Endothelial cell of hepatic sinusoid (primary cell): ENCODE measurements around the gene MYO1F.

ENCODE experiments used
- in situ Hi-C: cut with HindIII; loops from 2 replicates; pipeline ENCODE4 v1.10.0; 2017; ENCODE audit warnings: low sequenced_read_pairs

Gene MYO1F

GRCh38 chr19:8499048-8499833, 78.0 kb downstream of the MYO1F start:
- in situ Hi-C loops = no loop called here

GRCh38 chr19:8498295-8498694, 78.9 kb downstream of the MYO1F start:
- in situ Hi-C loops = no loop called here

- in situ Hi-C loops = no loop called here
Measured at GRCh38 chr19:8494158-8494557, 83.1 kb downstream of the MYO1F start.

GRCh38 chr19:8491574-8491973, 85.7 kb downstream of the MYO1F start:
- in situ Hi-C loops = no loop called here

GRCh38 chr19:8490873-8491272, 86.4 kb downstream of the MYO1F start:
- in situ Hi-C loops = no loop called here

- in situ Hi-C loops = no loop called here
Measured at GRCh38 chr19:8490395-8490760, 86.9 kb downstream of the MYO1F start.

GRCh38 chr19:8489561-8490394, 87.5 kb downstream of the MYO1F start:
- in situ Hi-C loops = no loop called here

GRCh38 chr19:8488365-8488764, 88.9 kb downstream of the MYO1F start:
- in situ Hi-C loops = no loop called here

- in situ Hi-C loops = no loop called here
Measured at GRCh38 chr19:8487137-8487851, 89.9 kb downstream of the MYO1F start.

GRCh38 chr19:8486661-8487136, 90.5 kb downstream of the MYO1F start:
- in situ Hi-C loops = no loop called here

GRCh38 chr19:8485561-8486371, 91.5 kb downstream of the MYO1F start:
- in situ Hi-C loops = no loop called here

GRCh38 chr19:8484331-8484894, 92.8 kb downstream of the MYO1F start:
- in situ Hi-C loops = loop anchor here (5.0 kb wide), 1 partner anchor 108 kb away; no protein-coding TSS in a partner anchor

GRCh38 chr19:8483165-8483564, 94.1 kb downstream of the MYO1F start:
- in situ Hi-C loops = loop anchor here (5.0 kb wide), 1 partner anchor 109 kb away; no protein-coding TSS in a partner anchor

- in situ Hi-C loops = loop anchor here (5.0 kb wide), 1 partner anchor 110 kb away; no protein-coding TSS in a partner anchor
Measured at GRCh38 chr19:8482696-8483095, 94.5 kb downstream of the MYO1F start.

GRCh38 chr19:8481616-8482015, 95.6 kb downstream of the MYO1F start:
- in situ Hi-C loops = loop anchor here (5.0 kb wide), 1 partner anchor 111 kb away; no protein-coding TSS in a partner anchor

- in situ Hi-C loops = loop anchor here (5.0 kb wide), 1 partner anchor 111 kb away; no protein-coding TSS in a partner anchor
Measured at GRCh38 chr19:8481201-8481600, 96.0 kb downstream of the MYO1F start.

- in situ Hi-C loops = no loop called here
Measured at GRCh38 chr19:8478598-8478997, 98.6 kb downstream of the MYO1F start.

- in situ Hi-C loops = no loop called here
Measured at GRCh38 chr19:8477889-8478288, 99.4 kb downstream of the MYO1F start.

- in situ Hi-C loops = no loop called here
Measured at GRCh38 chr19:8476524-8476923, 100.7 kb downstream of the MYO1F start.

- in situ Hi-C loops = no loop called here
Measured at GRCh38 chr19:8475005-8475404, 102.2 kb downstream of the MYO1F start.
